Stimulated activated CD4-positive, alpha-beta T cell treated with anti-CD3 and anti-CD28 coated beads, Interleukin-12 subunit alpha, Interleukin-12 subunit beta, amount 100 ng/mL, for 4 hours (primary cell): ENCODE data around the gene WDR4.
"Not testable (repeated sequence)": the region's sequence is repeated elsewhere in the genome, so short reads cannot be mapped to it uniquely, and the experiment has no call there.

Experiments
- DNase-seq: peaks from one replicate; pipeline ENCODE4 v3.0.0-alpha.2; 2020

Gene WDR4

DNA sequence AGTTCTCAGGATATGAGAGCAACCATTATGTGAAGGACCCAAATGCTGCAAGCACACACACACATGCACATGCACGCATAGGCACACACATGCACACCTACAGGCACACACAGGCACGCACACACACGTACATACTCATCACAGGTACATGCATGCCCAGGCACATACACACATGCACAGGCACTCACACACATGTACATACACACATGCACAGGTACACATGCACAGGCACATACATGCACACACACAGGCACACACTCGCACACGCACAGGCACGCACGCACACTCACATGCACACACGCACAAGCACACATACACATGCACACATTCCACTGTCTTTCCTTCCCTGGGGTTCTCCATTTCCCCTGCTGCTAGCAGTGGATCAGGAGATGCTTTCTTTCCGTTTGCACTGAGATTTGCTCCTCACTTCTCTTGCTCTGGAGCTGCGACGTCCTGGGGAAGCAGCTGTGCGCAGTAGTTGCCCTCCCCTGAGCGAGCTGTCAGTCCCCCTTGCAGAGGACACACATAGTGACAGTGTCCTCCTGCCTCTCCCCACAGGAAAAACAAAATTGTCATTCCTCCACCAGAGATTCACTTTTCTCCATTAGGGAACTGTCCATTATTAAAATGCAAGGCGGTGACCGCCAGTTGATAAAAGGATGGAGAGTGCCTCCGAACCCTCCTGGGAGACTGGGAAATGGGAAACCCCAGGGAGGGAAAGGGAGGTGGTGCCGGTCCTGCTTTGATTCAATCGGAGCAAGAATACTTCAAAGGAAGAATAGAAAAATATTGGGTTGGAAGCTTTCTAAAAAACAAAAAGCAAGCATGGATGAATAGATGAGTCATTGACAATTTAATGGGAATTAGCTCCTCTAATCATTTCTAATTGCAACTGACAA lies 69.5 kb downstream of the WDR4 start:
- DNase-seq = no peak

DNA sequence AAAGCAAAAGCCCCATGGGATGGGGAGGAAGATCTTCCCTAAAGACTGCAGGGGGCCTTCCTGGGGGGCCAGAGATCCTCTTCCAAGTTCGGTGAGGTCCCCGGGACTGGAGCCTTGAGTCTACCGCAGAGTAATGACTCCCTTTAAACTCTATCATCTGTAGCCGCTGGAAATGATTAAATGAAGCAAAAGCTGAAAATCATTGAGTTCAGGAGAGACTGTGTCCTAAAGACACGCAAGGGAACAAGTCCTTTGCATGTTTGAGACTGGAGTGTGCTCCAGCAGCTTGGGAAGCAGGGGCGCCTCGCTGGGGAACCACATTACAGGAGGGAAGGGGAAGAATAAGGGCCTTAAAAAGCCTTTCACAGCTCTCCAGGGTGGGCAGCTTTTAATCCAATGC lies 70.2 kb downstream of the WDR4 start:
- DNase-seq = no peak

DNA sequence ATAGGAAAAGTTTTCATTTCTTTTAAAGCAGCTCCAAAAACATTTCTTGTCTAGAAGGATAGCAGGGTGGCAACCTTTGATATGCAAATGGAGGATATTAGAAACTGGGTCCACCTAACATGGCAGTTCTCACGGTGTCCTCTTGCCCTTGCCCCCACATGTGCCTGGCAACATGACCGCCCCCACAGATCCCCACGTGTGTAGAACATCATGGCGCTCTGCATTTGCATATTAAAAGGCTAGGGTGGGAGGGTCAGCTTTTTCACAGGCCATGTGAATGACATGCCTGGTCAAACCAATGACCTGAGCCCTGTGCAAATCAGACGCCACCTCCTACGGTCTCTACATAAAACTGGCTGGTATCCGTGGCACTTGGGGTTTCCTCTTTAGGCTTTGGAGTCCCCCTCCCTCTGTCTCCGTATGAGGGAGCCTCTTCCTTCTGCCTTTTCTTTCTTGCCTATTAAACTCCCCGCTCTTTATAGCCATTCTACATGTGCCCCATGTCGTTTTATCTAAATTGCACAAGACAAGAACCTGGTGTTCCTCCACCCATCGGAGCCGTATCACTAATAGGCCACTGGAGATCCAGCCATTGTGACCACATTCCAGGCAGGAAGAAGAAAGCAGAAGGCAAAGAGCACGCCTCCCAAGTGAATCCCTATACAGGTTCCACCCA lies 71.3 kb downstream of the WDR4 start:
- DNase-seq = no peak

DNA sequence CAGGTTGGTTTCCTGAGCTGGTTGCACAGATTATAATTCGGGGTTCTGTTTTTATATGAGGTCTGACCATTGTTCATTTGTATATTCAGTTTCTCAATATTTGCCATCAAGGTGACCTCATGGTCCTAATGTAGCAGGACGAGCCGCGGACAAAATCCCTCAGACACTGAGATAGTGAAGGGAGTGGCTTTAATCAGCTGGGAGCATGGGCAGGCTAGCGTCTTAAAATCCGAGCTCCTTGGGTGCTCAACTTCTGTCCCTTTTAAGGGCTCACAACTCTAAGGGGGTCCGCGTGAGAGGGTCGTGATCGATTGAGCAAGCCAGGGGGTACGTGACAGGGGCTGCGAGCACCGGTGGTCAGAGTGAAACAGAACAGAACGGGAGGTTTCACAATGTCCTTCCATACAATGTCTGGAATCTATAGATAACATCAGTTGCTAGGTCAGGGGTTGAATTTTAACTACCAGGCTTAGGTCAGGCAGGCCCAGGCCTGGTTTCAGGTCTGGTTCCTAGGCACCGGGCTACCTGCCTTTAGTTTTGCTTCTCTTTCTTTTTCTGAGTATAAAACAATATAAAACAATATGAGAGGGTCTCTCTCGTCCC lies 71.9 kb downstream of the WDR4 start:
- DNase-seq = not testable (repeated sequence)

DNA sequence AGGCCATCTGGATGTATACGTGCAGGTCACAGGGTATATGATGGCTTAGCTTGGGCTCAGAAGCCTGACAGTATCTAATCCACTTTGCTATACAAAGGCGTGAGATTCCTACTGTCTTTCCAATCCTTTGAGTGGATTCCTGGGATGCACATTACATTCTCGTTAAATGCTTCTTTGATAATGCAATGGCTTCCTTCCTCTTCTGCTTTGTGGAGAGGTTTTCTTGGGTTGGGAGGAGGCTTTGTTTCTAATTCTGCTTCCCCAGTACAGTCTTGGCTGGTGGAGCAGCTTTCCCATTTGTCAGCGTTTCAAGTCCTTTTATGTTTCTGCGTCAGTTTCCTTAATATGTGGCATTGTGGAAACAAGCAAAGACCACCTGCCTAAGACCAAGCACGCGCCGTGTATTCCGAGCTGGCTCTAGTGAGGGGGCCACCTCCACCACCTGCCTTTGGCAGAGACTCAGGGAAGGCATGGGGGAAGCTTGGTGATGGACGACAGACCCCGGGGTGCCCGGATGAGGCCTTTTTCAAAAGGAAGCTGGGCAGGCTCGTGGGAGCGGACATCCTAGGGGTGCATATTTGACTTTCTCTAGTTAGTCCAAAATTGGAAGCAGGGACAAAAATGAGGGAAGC lies 72.7 kb downstream of the WDR4 start:
- DNase-seq = no peak

DNA sequence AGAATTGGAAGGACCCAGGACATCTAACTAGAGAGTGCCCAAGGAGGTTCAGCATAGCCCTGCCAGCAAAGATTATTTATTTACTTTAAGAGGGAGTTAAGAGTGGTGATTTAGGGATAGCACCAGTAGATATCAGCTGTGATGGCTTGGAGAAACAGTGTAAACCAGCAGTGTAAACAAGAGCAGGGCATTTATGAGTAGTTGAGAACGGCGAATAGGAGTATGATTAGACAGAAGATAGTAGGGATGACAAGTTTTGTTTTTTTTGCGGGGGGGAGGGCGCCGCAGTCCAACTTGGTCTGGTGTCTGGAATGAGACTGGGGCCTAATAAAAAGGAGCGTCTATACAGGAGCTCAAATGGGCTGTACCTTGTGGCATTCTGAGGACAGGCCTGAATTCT lies 77.7 kb downstream of the WDR4 start:
- not testable (repeated sequence) for DNase-seq

DNA sequence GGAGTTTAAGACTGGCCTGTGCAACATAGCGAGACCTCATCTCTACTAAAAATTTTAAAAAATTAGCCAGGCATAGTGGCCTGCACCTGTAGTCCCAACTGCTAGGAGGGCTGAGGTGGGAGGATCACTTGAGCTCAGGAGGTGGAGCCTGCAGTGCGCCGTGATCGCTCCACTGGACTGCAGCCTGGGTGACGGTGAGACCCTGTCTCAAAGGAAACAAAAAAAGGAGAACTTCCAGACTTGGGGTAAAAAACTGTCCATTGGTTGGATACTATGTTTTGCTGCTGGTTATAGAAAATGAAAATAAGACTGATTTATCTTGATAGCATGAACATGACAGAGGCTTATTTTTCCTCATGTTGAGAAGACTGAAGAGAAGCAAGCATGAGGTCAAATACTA lies 79.4 kb downstream of the WDR4 start:
- no peak for DNase-seq

DNA sequence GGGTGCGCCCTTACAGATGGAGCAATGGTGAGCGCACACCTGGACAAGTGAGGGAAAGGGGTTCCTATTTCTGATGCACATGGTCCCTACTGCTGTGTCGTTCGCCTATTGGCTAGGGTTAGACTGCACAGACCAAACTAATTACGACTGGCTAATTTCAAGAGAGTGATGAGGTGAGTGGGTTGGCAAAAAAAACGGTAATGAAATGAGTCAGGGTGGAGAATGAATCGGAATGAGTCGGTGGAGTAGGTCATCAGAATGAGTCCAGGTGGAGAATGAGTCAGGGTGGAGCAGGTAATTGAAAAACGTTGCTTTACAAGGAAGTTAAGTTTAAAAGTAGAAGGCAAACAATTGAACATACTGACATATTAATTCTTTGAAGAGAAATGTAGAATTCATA lies 79.8 kb downstream of the WDR4 start:
- no peak for DNase-seq
